ENCODE measurements around the gene RANBP1.
A peak's percentile ranks its signal among the peaks of the same experiment; 100 is the strongest.

Gene RANBP1

DNA sequence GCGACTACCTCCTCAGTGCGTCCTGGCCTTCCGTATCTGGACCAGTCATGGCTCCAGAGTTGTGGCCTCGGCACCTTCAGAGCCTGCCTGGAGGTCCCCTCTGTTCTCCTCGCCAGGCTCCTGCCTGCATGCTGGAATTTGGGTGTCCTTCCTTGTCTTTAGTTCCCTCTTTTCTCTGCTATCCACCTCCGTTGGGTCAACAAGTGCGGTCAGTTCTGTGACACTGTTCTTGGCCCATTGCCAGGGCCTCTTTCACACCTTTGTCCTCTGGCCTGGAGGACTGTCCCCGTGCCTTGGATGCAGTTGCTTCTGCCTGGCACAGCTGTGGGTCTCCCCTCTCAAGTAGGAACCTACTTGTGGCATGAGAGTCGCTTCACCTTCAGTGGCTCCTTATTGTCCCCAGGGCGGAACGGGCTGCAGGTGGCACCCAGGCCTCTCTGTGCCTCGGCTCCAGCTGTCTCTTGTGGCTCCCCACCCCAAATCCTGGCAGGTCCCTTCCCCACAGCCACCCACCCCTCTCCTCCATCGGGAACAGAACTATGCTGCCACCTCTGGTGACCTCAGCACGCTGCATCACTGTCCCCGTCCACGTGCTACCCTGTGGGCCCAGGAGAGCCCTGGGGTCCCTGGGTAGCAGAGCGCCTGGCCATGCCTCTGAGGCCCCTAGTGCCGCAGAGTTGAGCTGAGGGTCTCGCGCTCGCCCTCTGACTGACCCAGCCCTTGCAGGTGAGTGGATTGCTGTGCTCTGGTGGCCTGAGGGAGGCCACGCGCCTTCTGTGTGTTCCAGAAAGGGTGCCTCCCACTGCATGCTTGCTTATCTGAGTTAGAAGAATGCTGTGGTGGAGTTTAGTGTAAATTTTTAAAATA lies 31.1 kb upstream of the RANBP1 start:
- H3K4me3 ChIP-seq (ENCODE audit: low read depth, low read length): no peak overlapping the region
- DNase-seq (ENCODE audit: low read depth): no peak
- TF ChIP-seq, protein P1, sequence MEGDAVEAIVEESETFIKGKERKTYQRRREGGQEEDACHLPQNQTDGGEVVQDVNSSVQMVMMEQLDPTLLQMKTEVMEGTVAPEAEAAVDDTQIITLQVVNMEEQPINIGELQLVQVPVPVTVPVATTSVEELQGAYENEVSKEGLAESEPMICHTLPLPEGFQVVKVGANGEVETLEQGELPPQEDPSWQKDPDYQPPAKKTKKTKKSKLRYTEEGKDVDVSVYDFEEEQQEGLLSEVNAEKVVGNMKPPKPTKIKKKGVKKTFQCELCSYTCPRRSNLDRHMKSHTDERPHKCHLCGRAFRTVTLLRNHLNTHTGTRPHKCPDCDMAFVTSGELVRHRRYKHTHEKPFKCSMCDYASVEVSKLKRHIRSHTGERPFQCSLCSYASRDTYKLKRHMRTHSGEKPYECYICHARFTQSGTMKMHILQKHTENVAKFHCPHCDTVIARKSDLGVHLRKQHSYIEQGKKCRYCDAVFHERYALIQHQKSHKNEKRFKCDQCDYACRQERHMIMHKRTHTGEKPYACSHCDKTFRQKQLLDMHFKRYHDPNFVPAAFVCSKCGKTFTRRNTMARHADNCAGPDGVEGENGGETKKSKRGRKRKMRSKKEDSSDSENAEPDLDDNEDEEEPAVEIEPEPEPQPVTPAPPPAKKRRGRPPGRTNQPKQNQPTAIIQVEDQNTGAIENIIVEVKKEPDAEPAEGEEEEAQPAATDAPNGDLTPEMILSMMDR (IDR thresholded peaks at IDR 0.05; ENCODE audit: low read depth, low read length, missing control alignments): peak; percentile 53

DNA sequence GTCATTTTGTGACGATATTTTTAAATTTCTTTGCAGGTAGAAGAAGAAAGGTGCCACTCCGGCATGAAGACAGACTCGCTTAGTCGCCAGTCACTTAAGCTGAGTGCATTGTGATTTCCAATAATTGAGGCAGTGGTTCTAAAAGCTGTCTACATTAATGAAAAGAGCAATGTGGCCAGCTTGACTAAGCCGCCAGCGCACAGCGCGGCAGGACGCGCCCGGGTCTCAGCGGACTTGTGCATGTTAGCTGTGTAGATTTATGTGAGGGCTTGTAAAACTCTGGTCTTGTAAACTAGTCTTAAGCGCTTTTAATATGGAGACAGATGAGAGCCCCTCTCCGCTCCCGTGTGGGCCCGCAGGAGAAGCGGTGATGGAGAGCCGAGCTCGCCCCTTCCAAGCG lies 30.3 kb upstream of the RANBP1 start:
- no peak for DNase-seq (ENCODE audit: low read depth)
- TF ChIP-seq, protein P1 (IDR thresholded peaks at IDR 0.05; ENCODE audit: low read depth, low read length, missing control alignments): no peak
- no peak overlapping the region for H3K4me3 ChIP-seq (ENCODE audit: low read depth, low read length)

DNA sequence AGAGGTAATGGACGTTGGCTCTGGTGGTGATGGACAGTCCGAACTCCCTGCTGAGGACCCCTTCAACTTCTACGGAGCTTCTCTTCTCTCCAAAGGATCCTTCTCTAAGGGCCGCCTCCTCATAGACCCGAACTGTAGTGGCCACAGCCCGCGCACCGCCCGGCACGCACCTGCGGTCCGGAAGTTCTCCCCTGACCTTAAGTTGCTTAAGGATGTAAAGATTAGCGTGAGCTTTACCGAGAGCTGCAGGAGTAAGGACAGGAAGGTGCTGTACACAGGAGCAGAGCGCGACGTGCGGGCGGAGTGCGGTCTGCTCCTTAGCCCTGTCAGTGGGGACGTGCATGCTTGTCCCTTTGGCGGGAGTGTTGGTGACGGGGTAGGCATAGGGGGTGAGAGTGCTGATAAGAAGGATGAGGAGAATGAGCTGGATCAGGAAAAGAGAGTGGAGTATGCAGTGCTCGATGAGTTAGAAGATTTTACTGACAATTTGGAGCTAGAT lies 29.8 kb upstream of the RANBP1 start:
- no peak overlapping the region for H3K4me3 ChIP-seq (ENCODE audit: low read depth, low read length)
- DNase-seq (ENCODE audit: low read depth): no peak
- TF ChIP-seq, protein P1 (IDR thresholded peaks at IDR 0.05; ENCODE audit: low read depth, low read length, missing control alignments): no peak

DNA sequence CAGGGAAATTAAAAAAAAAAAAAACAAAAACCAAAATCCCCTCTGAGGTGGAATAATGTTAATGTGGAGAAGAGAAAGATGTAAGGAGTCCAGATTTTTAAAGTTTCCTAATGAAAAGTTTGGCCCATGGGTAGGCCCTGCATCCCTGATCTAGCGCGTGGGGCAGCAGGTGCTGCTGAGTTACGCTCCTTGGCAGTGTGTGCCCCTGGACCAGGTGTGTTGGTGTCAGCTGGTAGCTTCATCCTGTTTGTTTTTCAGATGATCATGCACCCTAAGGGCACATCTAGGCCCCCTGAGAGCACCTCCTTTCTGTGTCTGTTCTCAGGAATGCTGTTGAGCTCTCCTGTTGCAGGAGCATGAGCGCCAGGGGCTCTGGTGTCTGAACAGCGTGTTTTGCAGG lies 29.1 kb upstream of the RANBP1 start:
- TF ChIP-seq, protein P1 (IDR thresholded peaks at IDR 0.05; ENCODE audit: low read depth, low read length, missing control alignments): no peak
- no peak for DNase-seq (ENCODE audit: low read depth)
- no peak overlapping the region for H3K4me3 ChIP-seq (ENCODE audit: low read depth, low read length)

DNA sequence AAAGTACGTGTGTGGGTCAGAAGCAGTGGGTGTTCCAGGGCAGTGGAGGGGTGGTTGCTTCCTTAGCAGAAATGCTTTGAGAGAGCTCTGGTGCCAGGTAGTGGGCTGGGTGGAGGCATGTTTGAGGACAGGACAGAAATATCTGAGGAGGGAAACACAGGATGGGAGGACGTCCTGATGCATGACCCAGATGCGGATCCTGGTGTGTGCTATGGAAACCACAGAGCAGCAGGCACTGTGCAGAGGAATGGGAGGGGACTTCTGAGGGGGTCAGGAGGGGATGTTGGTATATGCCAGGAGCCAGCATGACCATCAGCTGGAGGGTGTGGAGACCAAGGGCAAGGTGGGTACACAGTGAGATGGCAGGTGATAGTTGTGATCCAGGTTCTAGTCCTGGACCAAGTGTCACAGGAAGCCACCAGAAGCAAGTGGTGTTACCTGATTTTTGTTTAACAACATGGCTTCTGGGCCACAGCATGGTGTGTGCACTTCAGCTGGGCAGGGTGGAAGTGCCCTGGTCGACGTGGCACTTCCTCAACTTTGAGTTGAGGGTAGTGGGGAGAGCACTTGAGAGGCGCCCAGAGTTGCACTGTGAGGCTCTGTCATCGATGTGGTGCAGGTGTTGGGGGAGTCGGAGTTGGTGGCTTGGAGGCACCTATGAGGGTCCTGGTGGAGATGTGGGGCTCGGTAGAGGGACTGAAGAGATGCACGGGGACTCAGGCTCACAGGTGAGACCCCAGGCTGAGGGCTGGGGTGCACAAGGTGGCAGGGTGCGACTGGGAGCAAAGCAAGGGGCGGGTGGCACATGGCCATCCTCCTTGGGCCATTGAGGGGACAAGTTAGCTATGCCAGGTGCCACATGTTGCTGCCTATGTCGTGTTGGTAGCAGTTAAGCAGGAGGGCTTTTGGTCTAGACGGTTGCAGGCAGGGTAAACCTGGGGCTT lies 28.3 kb upstream of the RANBP1 start:
- TF ChIP-seq, protein P1 (IDR thresholded peaks at IDR 0.05; ENCODE audit: low read depth, low read length, missing control alignments): no peak
- no peak for DNase-seq (ENCODE audit: low read depth)
- no peak overlapping the region for H3K4me3 ChIP-seq (ENCODE audit: low read depth, low read length)

DNA sequence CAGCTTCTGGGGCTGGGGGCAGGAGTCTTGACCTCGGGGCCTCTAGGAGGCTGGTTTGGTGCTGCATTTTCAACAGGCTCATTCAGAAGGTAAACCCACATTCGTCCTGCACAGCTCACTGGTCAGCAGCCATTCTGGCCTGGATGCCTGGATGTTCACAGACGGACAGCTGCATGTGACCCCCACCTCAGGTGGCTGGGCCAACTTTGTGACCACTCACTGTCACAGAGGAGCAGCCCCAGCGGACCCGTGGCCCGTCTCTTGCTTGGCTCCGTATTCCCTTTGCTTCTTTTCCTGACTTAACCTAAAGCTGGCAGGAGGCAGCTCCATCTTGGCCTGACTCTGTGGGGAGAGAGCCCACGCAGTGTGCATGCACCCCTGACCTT lies 27.6 kb upstream of the RANBP1 start:
- no peak overlapping the region for H3K4me3 ChIP-seq (ENCODE audit: low read depth, low read length)
- no peak for DNase-seq (ENCODE audit: low read depth)
- TF ChIP-seq, protein P1 (IDR thresholded peaks at IDR 0.05; ENCODE audit: low read depth, low read length, missing control alignments): no peak
